HG02943 (cell line): Measurements from ENCODE around the gene ETV4.

Experiments
- ATAC-seq: cut with Tn5 transposase; IDR thresholded peaks from one replicate; pipeline ENCODE4 v1.9.1; 2021; ENCODE audit warnings: mild to moderate bottlenecking, low read depth, moderate library complexity; ENCODE audit not compliant: unreplicated experiment

Gene ETV4

GRCh38 chr17:43546319-43547188 is at the start of gene ETV4:
Gene ETV4 (minus strand): TSS chr17:43546340. CDS start chr17:43545617, 723 bp downstream.
- peak; percentile 64 for ATAC-seq

DNA sequence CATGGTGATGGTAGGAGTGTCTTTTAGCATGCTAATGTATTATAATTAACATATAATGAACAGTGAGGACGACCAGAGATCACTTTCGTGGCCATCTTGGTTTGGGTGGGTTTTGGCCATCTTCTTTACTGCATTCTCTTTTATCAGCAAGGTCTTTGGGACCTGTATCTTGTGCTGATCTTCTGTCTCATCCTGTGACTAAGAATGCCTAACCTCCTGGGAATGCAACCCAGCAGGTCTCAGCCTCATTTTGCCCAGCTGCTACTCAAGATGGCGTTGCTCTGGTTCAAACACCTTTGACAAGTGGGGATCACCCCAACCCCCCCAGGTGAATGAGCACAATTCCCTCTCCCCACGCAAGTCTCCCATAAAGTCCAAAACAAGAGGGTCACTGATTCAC is 49.3 kb upstream of the ETV4 start:
- ATAC-seq = no peak

GRCh38 chr17:43591779-43592562 is 45.8 kb upstream of the ETV4 start:
- no peak for ATAC-seq

- ATAC-seq = no peak
Measured at GRCh38 chr17:43591001-43591400, 44.9 kb upstream of the ETV4 start.

DNA sequence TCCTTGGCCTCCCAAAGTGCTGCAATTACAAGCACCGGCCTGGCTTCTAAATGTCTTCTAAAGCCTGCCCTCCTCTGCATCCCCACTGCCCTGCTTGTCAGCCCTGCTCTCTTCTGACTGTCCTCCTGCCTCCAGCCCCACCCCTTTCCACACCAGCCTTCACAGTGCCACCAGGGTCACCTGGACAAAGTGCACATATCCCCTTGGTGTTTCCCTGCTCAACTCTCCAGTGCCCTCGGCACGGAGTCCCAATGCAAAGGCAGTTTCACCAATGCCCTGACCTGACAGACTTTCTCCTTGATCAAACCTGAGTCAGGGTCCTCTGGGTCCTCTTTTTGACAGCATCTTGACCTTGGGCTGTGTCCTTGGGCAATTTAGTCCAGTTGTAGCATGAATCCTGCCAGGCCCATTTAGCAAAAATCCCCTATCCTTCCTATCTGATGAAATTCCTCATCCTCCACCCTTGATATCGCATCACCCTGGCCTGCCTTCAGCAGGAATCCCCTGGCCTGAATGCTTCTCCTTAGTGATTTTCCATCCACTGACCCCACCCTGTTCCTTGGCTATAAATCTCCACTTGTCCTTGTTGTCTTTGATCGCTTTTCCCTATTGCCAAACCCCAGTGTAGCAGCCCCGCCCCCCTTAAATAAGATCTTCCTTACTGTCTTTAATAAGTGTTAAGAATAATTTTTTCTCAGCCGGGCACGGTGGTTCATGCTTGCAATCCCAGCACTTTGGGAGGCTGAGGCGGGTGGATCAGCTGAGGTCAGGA is 42.7 kb upstream of the ETV4 start:
- no peak for ATAC-seq

DNA sequence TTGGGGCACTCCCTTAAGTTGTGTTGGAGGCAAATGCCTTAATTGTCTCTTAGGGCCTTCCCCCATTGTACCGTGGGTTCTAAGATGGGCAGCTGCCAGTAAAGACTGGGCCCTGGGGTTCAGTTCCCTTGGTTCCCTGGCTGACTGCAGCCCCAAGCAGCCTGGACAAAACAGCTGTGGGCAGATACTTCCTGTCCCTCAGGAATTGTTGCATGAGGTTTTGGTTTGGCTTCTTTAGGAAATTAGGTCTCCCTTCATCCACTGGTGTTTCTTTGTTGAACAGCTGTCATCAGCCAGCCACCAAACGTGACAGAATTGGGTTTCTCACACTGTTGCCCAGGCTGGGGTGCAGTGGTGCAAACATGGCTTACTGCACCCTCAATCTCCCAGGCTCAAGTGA is 42.0 kb upstream of the ETV4 start:
- no peak for ATAC-seq

DNA sequence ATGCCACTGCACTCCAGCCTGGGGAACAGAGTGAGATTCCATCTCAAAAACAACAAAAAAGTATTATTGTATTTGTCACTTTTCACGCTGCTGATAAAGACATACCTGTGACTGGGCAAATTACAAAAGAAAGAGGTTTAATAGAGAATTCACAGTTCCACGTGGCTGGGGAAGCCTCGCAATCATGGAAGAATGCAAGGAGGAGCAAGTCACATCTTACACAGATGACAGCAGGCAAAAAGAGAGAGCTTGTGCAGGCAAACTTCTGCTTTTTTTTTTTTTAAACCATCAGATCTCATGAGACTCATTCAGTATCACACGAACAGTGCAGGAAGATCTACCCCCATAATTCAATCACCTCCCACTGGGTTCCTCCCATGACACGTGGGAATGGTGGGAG is 41.5 kb upstream of the ETV4 start:
- ATAC-seq = no peak

DNA sequence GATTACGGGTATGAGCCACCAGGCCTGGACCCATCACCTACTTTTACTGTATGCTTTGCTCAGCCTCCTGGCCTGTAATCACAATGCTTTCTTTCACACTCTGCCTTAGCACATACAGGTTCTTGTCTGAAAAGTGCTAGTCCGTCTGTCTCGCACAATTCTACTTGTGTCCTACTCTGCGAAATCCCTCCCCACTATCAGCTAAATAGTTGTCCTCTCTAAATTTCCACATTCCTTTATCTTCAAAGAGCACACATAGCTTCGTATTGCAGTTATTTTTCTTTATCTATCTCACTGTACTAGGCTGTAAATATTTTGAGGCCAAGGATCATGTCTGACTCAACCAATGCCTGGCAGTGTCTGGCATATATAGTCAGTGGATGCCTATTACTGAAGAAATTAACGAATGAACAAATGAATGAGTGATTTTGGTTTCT is 38.5 kb upstream of the ETV4 start:
- ATAC-seq = no peak

GRCh38 chr17:43583332-43583731 is 37.2 kb upstream of the ETV4 start:
- ATAC-seq = no peak

- no peak for ATAC-seq
Measured at GRCh38 chr17:43581613-43582012, 35.5 kb upstream of the ETV4 start.

GRCh38 chr17:43581130-43581529 is 35.0 kb upstream of the ETV4 start:
- ATAC-seq = no peak

GRCh38 chr17:43579566-43580140 is 33.5 kb upstream of the ETV4 start:
- no peak for ATAC-seq

GRCh38 chr17:43578699-43579565 is 32.8 kb upstream of the ETV4 start:
- ATAC-seq = no peak

- no peak for ATAC-seq
Measured at GRCh38 chr17:43578404-43578698, 32.2 kb upstream of the ETV4 start.

- no peak for ATAC-seq
Measured at GRCh38 chr17:43577664-43578403, 31.7 kb upstream of the ETV4 start.

- ATAC-seq = no peak
Measured at GRCh38 chr17:43576563-43577229, 30.6 kb upstream of the ETV4 start.

- ATAC-seq = no peak
Measured at GRCh38 chr17:43574896-43575525, 28.9 kb upstream of the ETV4 start.

- no peak for ATAC-seq
Measured at GRCh38 chr17:43574348-43574747, 28.2 kb upstream of the ETV4 start.
